ENCODE measurements around the gene ELP5.
A peak's percentile ranks its signal among the peaks of the same experiment; 100 is the strongest.
"Not testable (repeated sequence)": the region's sequence is repeated elsewhere in the genome, so short reads cannot be mapped to it uniquely, and the experiment has no call there.

The ELP5 gene

GRCh38 chr17:7238420-7239090 lies 13.5 kb upstream of the ELP5 start:
- H3K36me3 Mint-ChIP-seq: peaks cover 46% of the 10 kb centered on the region
- no peaks in the 10 kb centered on the region for H3K9me3 Mint-ChIP-seq
- H3K27ac Mint-ChIP-seq: peak overlapping the region; percentile 94
- H3K27me3 Mint-ChIP-seq: no peaks in the 10 kb centered on the region
- peaks cover 65% of the 10 kb centered on the region for H3K4me1 Mint-ChIP-seq
- no peak for ATAC-seq
- H3K4me3 Mint-ChIP-seq: peak overlapping the region; percentile 90

- ATAC-seq: peak; percentile 75
- Mint-ChIP-seq H3K9me3 (no peaks in the 10 kb centered on the region), H3K36me3 (peaks cover 49% of the 10 kb centered on the region), H3K4me3 (peak within 1 kb of the TSS; percentile 90), H3K27me3 (no peaks in the 10 kb centered on the region), H3K4me1 (peaks cover 63% of the 10 kb centered on the region), H3K27ac (peak within 1 kb of the TSS; percentile 94)
Measured at GRCh38 chr17:7239091-7240027, 12.7 kb upstream of the ELP5 start, which contains the start of gene PHF23. PHF23 (minus strand) TSS chr17:7239457; CDS start chr17:7239279, 178 bp downstream.

GRCh38 chr17:7240375-7240774 lies 11.6 kb upstream of the ELP5 start:
- peaks cover 55% of the 10 kb centered on the region for H3K4me1 Mint-ChIP-seq
- H3K27me3 Mint-ChIP-seq: no peaks in the 10 kb centered on the region
- no peak for ATAC-seq
- peak overlapping the region; percentile 90 for H3K4me3 Mint-ChIP-seq
- H3K27ac Mint-ChIP-seq: peak overlapping the region; percentile 94
- peaks cover 46% of the 10 kb centered on the region for H3K36me3 Mint-ChIP-seq
- no peaks in the 10 kb centered on the region for H3K9me3 Mint-ChIP-seq

- H3K36me3 Mint-ChIP-seq: peaks cover 45% of the 10 kb centered on the region
- peak overlapping the region; percentile 97 for H3K4me3 Mint-ChIP-seq
- ATAC-seq: no peak
- peak overlapping the region; percentile 94 for H3K27ac Mint-ChIP-seq
- peaks cover 47% of the 10 kb centered on the region for H3K4me1 Mint-ChIP-seq
- no peaks in the 10 kb centered on the region for H3K9me3 Mint-ChIP-seq
- H3K27me3 Mint-ChIP-seq: no peaks in the 10 kb centered on the region
Measured at GRCh38 chr17:7241090-7241733, 10.8 kb upstream of the ELP5 start.

- H3K27me3 Mint-ChIP-seq: no peaks in the 10 kb centered on the region
- ATAC-seq: peak; percentile 64
- H3K4me1 Mint-ChIP-seq: peaks cover 39% of the 10 kb centered on the region
- no peaks in the 10 kb centered on the region for H3K9me3 Mint-ChIP-seq
- H3K36me3 Mint-ChIP-seq: peaks cover 44% of the 10 kb centered on the region
- peak within 1 kb of the TSS; percentile 97 for H3K4me3 Mint-ChIP-seq
- peak within 1 kb of the TSS; percentile 94 for H3K27ac Mint-ChIP-seq
Measured at GRCh38 chr17:7241783-7242716, 10.0 kb upstream of the ELP5 start, which contains the start of gene GABARAP. GABARAP (minus strand) TSS chr17:7242449; CDS start chr17:7242330, 119 bp downstream.

- H3K27ac Mint-ChIP-seq: peak overlapping the region; percentile 94
- peak; percentile 71 for ATAC-seq
- no peaks in the 10 kb centered on the region for H3K9me3 Mint-ChIP-seq
- H3K4me1 Mint-ChIP-seq: peaks cover 35% of the 10 kb centered on the region
- H3K27me3 Mint-ChIP-seq: no peaks in the 10 kb centered on the region
- peak overlapping the region; percentile 97 for H3K4me3 Mint-ChIP-seq
- peaks cover 42% of the 10 kb centered on the region for H3K36me3 Mint-ChIP-seq
Measured at GRCh38 chr17:7242717-7243452, 9.1 kb upstream of the ELP5 start.

GRCh38 chr17:7243453-7243729 lies 8.6 kb upstream of the ELP5 start:
- H3K36me3 Mint-ChIP-seq: peaks cover 42% of the 10 kb centered on the region
- H3K9me3 Mint-ChIP-seq: no peaks in the 10 kb centered on the region
- peaks cover 35% of the 10 kb centered on the region for H3K4me1 Mint-ChIP-seq

GRCh38 chr17:7243838-7244237 lies 8.2 kb upstream of the ELP5 start:
- not testable (repeated sequence) for H3K4me3 Mint-ChIP-seq, ATAC-seq, H3K9me3 Mint-ChIP-seq, H3K27me3 Mint-ChIP-seq
- Mint-ChIP-seq H3K27ac (peak overlapping the region; percentile 94), H3K4me1 (peaks cover 40% of the 10 kb centered on the region), H3K36me3 (peaks cover 46% of the 10 kb centered on the region)

More at GRCh38 chr17:7243453-7243729, 8.6 kb upstream of the ELP5 start:
- no peaks in the 10 kb centered on the region for H3K27me3 Mint-ChIP-seq
- H3K4me3 Mint-ChIP-seq: peak overlapping the region; percentile 97
- H3K27ac Mint-ChIP-seq: peak overlapping the region; percentile 94
- no peak for ATAC-seq

- Mint-ChIP-seq H3K4me3 (no peak overlapping the region), H3K27me3 (no peaks in the 10 kb centered on the region), H3K27ac (no peak overlapping the region), H3K4me1 (peaks cover 40% of the 10 kb centered on the region), H3K9me3 (no peaks in the 10 kb centered on the region), H3K36me3 (peaks cover 39% of the 10 kb centered on the region)
- no peak for ATAC-seq
Measured at GRCh38 chr17:7246779-7247178, 5.2 kb upstream of the ELP5 start.

- Mint-ChIP-seq H3K27me3 (no peaks in the 10 kb centered on the region), H3K4me3 (no peak overlapping the region), H3K4me1 (peaks cover 40% of the 10 kb centered on the region), H3K36me3 (peaks cover 39% of the 10 kb centered on the region), H3K9me3 (no peaks in the 10 kb centered on the region), H3K27ac (no peak overlapping the region)
- no peak for ATAC-seq
Measured at GRCh38 chr17:7248796-7249195, 3.2 kb upstream of the ELP5 start.

GRCh38 chr17:7249214-7249613 lies 2.8 kb upstream of the ELP5 start:
- Mint-ChIP-seq H3K4me1 (peaks cover 40% of the 10 kb centered on the region), H3K9me3 (no peaks in the 10 kb centered on the region), H3K27me3 (no peaks in the 10 kb centered on the region), H3K27ac (peak overlapping the region; percentile 98), H3K4me3 (peak overlapping the region; percentile 91), H3K36me3 (peaks cover 39% of the 10 kb centered on the region)
- no peak for ATAC-seq

- H3K36me3 Mint-ChIP-seq: peaks cover 39% of the 10 kb centered on the region
- H3K4me3 Mint-ChIP-seq: peak overlapping the region; percentile 91
- H3K9me3 Mint-ChIP-seq: no peaks in the 10 kb centered on the region
- peak overlapping the region; percentile 98 for H3K27ac Mint-ChIP-seq
- ATAC-seq: no peak
- H3K4me1 Mint-ChIP-seq: peaks cover 45% of the 10 kb centered on the region
- H3K27me3 Mint-ChIP-seq: no peaks in the 10 kb centered on the region
Measured at GRCh38 chr17:7249830-7250229, 2.2 kb upstream of the ELP5 start.

- ATAC-seq: peak; percentile 6
- H3K4me1 Mint-ChIP-seq: peaks cover 47% of the 10 kb centered on the region
- peak overlapping the region; percentile 98 for H3K27ac Mint-ChIP-seq
Measured at GRCh38 chr17:7250695-7251627, 1.1 kb upstream of the ELP5 start.

More at GRCh38 chr17:7250695-7251627, 1.1 kb upstream of the ELP5 start:
- H3K36me3 Mint-ChIP-seq: peaks cover 39% of the 10 kb centered on the region
- H3K9me3 Mint-ChIP-seq: no peaks in the 10 kb centered on the region
- H3K4me3 Mint-ChIP-seq: peak overlapping the region; percentile 91
- H3K27me3 Mint-ChIP-seq: no peaks in the 10 kb centered on the region
